ENCODE data around the gene MRPL43.
A peak's percentile ranks its signal among the peaks of the same experiment; 100 is the strongest.

DNA sequence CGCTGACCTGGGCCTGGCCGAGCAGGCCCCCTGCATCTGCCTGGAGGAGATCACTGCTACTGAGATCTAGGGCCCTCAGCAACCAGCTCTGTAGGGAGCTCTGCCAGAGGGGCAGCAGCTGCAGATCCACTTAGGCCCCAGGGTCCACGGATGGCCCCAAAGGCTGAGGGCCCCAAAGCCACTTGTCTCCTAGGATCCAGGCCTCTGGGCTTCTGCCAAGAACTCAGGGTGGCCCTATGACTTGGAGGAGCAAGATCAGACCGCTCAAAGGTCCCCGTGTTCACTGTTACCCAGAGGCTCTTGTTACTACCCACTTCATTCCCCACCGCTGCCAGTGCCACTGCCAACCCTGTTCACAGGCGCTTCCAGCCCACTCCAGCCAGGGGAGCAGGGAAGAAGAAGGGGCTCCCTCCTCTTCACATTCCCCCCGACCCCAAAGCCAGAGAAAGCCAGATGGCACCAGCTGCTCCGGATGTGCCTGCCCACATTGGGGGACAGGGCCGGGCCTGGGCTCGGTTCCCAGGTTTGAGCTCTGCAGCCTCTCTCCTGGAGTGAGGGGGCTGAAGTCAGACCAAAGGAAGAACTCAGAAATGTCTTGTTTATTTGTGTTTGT, 19.9 kb upstream of the MRPL43 start:
- TF ChIP-seq EZH2 (IDR thresholded peaks at IDR 0.05; ENCODE audit: borderline replicate concordance, low read depth, low read length, severe bottlenecking) = no peak
- no peak for TF ChIP-seq CTCF (IDR thresholded peaks at IDR 0.05; ENCODE audit: extremely low read depth in 1 of 2, insufficient read depth in 1 of 2, low read depth in 1 of 2, low read length in 2 of 2)
- TF ChIP-seq MAX (IDR thresholded peaks at IDR 0.05; ENCODE audit: insufficient read depth, insufficient read length) = no peak
- no peak for TF ChIP-seq POLR2A (IDR thresholded peaks at IDR 0.05; ENCODE audit: low read depth, low read length)
- peak; percentile 17 for TF ChIP-seq POLR2AphosphoS5 (IDR thresholded peaks at IDR 0.05; ENCODE audit: insufficient read depth, low read depth, low read length)
- TF ChIP-seq FOS (IDR thresholded peaks at IDR 0.05; ENCODE audit: borderline replicate concordance, insufficient read depth, low read length) = no peak
- no peak for TF ChIP-seq MYC (IDR thresholded peaks at IDR 0.05; ENCODE audit: low read depth, low read length)
- TF ChIP-seq JUN (IDR thresholded peaks at IDR 0.05; ENCODE audit: borderline replicate concordance, insufficient read depth, insufficient read length, low read depth) = no peak
- TF ChIP-seq GATA2 (IDR thresholded peaks at IDR 0.05; ENCODE audit: insufficient read depth, insufficient read length, low read depth, low read length) = no peak
